RCC 7860 (cell line): ENCODE measurements around the gene JPH2.

Experiments
- DNase-seq: peaks from one replicate; pipeline ENCODE4 v3.0.0-alpha.2; 2015; ENCODE audit warnings: low spot score
- FAIRE-seq: peaks from 2 replicates; lab custom pipeline; 2012; peaks lifted over from hg19 to GRCh38; lab: Jason Lieb, UNC

The JPH2 gene

DNA sequence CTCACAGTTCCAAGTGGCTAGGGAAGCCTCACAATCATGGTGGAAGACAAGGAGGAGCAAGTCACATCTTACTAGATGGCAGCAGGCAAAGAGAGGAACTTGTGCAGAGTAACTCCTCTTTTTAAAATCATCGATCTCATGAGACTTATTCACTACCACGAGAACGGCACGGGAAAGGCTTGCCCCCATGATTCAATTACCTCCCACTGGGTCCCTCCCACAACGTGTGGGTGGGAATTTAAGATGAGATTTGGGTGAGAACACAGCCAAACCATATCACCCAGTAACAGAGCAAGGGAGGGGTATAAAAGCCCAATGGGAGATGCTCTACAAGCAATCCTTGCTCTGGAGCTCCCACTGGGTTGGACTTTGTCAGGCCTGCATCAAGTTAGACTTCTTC lies 80.4 kb downstream of the JPH2 start:
- DNase-seq (no peak), FAIRE-seq (no peak)

- no peak for FAIRE-seq
Observed at GRCh38 chr20:44104798-44105517, 82.0 kb downstream of the JPH2 start.

DNA sequence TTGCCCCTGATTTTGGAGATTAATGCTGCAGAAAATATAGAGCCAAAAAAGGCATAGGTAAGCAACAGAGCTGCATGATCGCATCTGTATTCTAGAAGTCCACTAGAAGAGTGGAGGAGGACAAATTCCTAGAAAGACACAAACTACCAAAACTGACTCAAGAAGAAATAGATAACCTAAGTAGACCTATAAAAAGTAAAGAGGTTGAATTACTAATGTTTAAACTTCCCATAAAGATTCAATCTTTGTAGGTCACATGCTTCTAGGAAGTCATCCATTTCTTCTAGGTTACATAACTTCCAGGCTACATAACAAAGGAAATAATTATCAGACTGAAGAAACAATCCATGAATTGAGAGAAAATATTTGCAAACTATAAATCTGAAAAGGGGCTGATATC lies 84.4 kb downstream of the JPH2 start:
- DNase-seq: no peak
- no peak for FAIRE-seq

More at GRCh38 chr20:44104798-44105517, 82.0 kb downstream of the JPH2 start:
- no peak for DNase-seq

DNA sequence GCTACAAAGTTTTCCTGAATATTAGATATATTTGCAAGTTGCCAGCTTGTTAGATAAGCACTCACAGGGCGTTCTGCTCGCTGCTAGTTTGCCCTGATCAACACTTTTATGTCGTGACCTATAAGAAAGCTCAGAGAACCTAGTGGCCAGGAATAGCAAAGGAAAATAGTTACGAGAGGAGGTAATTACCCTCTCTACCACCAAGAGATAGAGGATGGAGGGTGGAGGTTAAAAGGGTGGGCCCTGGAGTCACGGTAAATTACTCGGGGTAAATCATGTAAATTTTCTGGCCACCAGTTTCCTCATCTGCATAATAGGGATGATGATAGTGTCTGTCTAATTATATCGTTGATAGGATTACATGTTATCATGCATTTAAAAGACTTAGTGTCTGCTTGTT lies 87.2 kb downstream of the JPH2 start:
- DNase-seq (no peak), FAIRE-seq (no peak)

DNA sequence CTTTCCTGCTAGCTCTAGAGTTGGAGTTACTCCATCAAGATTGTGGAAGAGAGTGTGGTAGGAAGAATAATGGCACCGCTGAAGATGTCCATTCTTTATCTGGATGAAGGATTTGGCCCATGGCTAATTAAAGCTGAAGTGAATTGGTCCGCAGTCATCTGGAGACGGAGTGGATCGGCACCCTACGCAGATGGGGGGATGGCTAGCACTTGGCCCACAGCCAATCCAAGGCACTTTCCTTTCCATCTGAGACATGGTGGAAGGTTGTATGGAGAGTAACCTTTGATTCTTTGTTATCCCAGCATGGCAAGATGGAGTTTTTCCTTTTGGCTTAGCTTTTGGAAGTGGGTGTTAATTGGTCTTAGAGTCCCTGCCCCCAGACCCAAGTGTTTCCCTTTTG lies 88.3 kb downstream of the JPH2 start:
- no peak for DNase-seq
- FAIRE-seq: no peak

- FAIRE-seq (no peak), DNase-seq (no peak)
Observed at GRCh38 chr20:44098256-44098630, 88.7 kb downstream of the JPH2 start.

DNA sequence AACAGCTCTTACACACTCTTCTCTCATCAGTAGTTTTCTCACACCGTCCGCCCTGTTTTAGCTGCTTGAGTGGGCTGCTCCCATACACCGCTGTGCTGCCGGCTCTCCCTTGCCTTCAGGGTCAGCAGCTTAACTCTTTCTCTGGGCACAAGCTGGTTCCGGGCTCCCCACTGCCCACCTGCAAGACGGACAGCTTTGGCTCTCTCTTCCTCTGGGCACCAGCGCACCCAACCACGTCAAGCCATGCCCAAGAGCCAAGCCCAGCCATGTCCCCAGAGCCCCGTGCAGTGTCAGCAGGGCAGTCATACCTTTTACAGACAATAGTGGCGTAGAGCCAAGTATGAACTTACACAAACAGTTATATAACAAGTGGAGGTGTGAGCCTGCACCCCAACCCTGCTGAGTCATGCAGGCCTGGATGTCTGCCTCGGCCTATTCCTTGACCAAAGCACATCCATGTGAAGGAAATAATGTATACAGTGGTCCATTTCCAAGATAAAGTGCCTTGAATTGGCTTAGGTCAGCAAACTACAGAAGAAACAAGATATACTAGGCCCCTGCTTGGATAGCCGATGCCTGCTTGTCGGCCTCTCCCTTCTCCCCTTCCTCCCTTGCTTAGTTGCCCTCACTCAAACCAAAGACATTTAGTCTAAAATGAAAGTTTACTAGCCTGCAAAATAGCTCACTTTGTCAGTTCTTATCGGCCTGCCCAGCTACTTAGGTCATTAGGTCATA lies 89.3 kb downstream of the JPH2 start:
- FAIRE-seq: no peak
- no peak for DNase-seq

DNA sequence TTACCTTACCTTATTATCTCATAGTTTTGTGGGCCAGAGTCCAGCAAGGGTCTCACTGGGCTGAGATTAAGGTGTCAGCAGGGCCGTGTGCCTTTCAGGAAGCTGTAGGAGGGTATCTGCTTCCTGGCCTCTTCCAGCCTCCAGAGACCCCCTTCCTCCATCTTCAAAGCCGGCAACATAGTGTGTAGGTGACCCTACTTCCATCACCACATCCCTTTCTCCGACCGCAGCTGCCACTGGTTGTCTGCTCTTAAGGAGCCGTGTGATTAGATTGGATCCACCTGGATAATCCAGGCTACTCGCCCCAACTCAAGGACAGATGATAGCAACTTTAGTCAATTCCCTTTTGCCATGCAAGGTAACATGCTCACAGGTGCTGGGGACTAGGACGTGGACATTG lies 91.2 kb downstream of the JPH2 start:
- DNase-seq: no peak
- FAIRE-seq: no peak

- FAIRE-seq (no peak), DNase-seq (no peak)
Observed at GRCh38 chr20:44093249-44093582, 93.8 kb downstream of the JPH2 start.

DNA sequence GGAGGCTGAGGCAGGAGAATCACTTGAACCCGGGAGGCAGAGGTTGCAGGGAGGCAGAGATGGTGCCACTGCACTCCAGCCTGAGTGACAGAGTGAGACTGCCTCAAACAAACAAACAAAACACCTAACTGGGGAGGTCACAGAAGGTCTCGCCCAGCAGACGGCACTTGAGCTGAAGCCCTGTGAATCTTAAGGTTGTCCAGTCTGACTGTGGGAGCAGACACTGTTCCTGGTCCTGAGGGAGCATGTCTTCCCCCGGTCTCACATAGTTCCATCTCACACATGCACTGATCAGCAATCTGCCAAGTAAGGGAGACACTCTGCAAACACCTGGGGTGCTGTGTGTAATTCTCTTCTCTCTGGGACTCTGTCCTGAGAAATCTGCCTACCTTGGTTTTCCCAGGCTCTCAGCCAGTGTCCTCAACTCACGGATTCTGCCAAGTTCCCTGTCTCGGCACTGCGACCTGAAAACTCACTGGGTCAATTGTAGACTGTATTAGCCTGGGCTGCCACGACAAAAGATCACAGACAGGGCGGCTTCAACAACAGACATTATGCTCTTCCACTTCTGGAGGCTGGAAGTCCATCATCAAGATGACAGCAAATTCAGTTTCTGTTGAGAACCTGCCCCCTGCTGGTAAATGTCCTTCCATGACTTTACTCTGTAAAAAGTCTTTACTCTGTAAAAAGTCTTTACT lies 94.3 kb downstream of the JPH2 start:
- no peak for FAIRE-seq
- DNase-seq: peak; percentile 25

DNA sequence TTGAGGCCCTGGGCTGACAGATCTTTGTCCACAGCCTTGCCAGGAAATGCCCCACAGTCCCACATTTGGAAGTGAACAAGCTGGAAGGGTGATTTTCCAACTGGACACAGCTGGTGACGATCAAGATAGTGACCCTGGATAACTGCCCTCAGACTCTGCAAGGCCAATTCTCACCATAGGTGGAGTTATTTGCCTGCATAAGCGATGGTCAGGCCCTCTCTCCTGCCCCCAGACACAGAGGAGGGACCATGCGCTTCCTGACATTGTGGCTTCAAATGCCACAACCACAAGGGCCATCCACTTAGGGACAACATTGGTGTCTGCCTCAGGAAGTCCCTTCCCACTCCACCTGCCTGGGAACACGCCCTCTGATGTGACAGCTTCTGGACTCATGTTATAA lies 96.0 kb downstream of the JPH2 start:
- no peak for FAIRE-seq
- no peak for DNase-seq

DNA sequence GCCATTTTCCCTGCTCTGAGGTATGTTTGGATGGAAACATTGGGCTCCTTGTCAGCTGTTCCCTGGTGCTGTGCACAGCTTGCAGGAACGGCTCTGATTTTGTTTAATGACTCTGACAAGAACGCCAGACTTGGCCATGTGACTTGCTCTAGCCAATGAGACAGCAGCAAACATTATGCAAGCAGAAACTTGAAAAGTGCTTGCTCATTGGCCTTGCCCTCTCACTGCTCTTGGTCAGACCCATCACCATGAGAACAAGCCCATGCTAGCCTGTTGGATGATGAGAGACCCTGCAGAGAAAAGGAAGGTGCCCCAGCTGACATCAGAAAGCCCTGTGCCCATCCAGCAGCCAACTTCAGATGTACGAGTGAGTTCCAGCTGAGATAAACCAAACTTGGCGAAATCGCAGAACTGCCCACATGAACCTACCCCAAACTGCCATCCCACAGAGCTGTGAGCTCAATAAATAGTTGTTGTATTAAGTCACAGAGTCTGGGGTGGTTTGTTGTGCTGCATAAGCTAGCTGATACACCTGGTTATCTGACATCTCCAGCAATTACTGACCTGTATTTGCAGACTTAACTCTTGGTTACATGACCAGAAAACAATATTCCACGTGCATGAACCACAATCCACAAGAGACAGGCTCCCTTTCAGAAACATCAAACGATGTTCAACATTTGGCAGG lies 96.9 kb downstream of the JPH2 start:
- FAIRE-seq (no peak), DNase-seq (no peak)

DNA sequence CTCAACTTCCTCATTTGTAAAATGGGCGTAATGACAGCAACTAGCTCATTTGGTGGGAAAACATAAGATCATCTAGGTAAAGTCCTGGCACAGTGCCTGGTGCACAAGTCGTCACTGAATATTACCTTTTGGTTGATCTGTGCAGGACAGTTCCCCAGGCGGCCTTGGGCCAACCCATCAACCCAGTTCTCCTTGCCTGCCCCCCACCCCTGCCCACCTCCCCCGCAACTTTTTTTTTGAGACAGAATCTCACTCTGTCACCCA lies 99.2 kb downstream of the JPH2 start:
- FAIRE-seq: no peak
- DNase-seq: no peak

DNA sequence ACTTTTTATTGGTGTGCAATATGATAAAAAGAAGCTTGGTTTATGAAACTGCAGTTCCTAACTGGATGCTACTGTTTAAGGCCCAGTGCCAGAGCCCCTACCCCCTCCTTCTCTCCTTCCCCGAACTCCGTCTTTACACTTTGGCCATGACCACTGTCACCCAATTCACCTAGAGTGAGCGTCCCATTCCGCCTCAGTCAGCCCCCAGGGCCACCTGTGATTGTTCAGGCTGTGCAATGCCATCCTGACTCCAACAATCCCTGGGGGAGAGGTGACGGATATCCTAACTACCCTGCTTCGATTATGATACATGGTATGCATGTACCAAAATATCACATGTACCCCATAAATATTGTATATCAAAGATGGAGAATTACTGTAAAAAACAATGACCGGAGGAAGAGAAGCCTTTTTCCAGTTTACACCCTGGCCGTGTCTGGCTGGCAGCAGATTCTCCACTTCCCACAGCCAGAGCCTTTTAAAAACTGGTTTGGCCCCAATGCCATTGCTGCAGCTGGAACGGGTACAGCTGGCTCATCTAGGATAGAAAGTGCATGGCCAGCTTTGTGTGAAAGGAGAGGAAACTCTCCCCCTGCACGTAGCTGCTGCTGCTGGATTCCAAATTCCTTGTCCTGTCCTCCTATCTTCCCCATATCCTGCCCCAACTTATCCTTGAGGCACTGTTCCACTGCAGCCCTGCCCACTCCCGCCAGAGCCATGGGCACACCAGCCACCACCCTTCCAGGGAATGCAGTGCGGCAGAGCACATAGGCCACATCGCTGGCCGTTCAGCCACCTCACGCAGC lies 99.7 kb downstream of the JPH2 start:
- no peak for FAIRE-seq
- DNase-seq: no peak

- FAIRE-seq: no peak
- DNase-seq: no peak
Observed at GRCh38 chr20:44085616-44086434, 101.2 kb downstream of the JPH2 start.

GRCh38 chr20:44084891-44085290 lies 102.1 kb downstream of the JPH2 start:
- no peak for DNase-seq

DNA sequence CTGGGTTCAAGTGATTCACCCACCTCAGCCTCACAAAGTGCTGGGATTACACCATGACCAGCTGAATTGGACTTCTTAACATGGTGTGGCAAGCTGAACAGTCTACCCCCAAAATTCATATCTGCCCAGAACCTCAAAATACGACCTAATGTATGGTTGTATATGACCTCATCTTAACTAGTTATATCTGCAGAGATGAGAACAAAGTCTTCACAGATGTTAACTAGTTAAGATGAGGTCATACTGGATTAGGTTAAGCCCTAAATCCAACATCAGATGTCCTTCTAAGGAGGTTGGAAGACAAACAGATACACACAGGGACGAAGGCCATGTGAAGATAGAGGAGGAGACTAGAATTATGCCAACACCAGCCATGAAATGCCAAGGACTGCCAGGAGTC lies 102.5 kb downstream of the JPH2 start:
- FAIRE-seq: no peak

More at GRCh38 chr20:44084891-44085290, 102.1 kb downstream of the JPH2 start:
- FAIRE-seq: no peak

DNA sequence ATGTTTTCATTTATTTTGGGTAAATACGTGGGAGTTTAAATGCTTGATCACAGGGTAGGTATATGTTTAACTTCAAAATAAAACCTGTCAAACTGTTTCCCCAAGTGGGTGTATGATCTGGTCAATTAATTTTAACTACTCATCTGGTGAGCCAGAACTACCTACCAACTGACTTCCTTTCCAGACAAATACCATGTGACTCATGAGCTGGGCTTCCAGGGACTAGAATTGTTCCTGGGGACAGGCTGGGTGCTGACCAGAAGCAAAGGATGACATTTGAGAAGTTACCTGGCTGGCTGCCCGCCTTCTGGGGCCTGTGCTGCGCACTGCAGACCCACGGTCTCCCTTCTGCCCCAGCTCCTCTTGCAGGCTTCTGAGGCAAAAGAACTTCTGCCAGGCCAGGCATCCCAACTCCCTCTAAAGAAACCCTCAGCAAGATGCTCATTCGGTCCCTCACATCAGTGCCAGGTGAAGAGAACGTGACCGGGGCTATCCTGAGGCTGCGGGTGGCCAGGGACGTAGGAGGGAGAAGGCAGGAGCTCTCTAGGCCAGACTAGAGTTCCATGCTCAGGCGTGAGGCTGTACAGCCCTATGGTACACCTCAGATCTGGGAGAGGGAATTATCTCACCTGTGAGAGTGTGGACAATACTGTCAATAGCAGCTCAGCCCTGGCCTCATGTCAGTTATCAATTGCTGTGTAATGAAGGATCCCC lies 103.6 kb downstream of the JPH2 start:
- FAIRE-seq: peak; percentile 64
- peak; percentile 77 for DNase-seq

More for the DNA sequence above, 102.5 kb downstream of the JPH2 start:
- no peak for DNase-seq

DNA sequence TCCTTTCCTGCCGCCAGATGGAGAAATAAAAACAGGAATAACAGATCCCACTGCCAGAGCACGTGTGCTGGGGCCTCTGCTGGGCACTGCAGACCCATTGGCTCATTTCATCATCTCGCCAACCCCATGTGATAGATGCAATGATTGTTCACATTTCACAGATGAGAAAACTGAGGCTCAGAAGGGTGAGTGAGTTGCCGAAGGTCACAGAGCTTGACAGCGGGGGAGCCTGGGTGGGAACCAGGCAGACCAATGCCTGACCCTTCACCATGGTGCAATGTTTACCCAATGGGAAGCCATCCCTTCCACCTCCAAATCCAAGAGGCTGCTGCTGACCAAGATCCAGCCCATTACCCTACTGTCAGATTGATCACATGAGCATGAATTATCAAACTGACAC lies 105.1 kb downstream of the JPH2 start:
- no peak for DNase-seq
- no peak for FAIRE-seq
